IPS DF 4.7 (cell line): ENCODE results near the gene ACTR3C.
"Not testable (repeated sequence)": the region's sequence is repeated elsewhere in the genome, so short reads cannot be mapped to it uniquely, and the experiment has no call there.

Source experiments
- DNase-seq: peaks from one replicate; pipeline ENCODE4 v3.0.0-alpha.2; 2013; ENCODE audit warnings: low spot score; ENCODE audit errors: extremely low read depth

Gene ACTR3C

DNA sequence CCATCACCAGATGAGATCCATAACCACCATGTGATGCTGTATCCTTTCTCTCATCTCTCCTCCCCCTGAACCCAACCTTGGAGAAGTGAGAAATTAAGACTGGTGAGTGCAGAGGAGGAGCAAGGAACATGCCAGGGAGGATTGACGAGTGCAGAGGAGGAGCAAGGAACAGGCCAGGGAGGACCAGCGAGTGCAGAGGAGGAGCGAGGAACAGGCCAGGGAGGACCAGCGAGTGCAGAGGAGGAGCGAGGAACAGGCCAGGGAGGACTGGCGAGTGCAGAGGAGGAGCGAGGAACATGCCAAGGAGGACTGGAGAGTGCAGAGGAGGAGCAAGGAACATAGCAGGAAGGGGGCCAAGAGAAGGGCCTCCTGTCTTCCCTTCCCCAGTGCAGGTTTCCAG is 118.8 kb downstream of the ACTR3C start:
- DNase-seq = not testable (repeated sequence)

DNA sequence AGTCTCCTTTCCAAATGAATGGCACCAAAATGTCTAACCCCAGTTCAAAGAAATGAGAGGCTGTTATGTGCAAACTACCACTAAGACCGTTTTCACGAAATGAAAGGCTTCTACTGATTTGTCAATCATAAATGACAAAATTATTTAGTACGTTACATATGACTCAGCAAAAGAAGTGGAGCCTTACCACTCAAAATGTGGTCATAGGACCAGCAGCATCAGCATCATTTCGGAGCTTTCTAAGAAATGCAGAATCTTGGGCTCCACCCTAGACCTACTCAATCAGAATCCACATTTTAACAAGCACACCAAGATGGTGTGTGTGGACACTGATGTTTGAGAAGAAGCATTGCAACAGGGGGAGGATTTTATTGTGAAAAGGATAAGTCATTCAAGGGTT is 120.5 kb downstream of the ACTR3C start:
- not testable (repeated sequence) for DNase-seq
